CD4-positive, alpha-beta T cell treated with Interleukin-2 at 100 ng/mL for 4 hours (primary cell): ENCODE results near the gene LRRFIP1.
A peak's percentile ranks its signal among the peaks of the same experiment; 100 is the strongest.

Experiments used
- DNase-seq: peaks from one replicate; pipeline ENCODE4 v3.0.0-alpha.2; 2020; ENCODE audit warnings: low spot score

The LRRFIP1 gene

GRCh38 chr2:237724811-237725478 lies 97.6 kb downstream of the LRRFIP1 start:
- no peak for DNase-seq

GRCh38 chr2:237725661-237726060 lies 98.3 kb downstream of the LRRFIP1 start:
- no peak for DNase-seq

GRCh38 chr2:237726401-237726830 lies 99.0 kb downstream of the LRRFIP1 start:
- no peak for DNase-seq

- DNase-seq, result no peak
These were observed 100.0 kb downstream of the LRRFIP1 start for GRCh38 chr2:237727363-237727762.

GRCh38 chr2:237729681-237730475 lies 102.5 kb downstream of the LRRFIP1 start:
- DNase-seq, result no peak

GRCh38 chr2:237731663-237732062 lies 104.3 kb downstream of the LRRFIP1 start:
- DNase-seq, result peak; percentile 67

GRCh38 chr2:237732070-237732469 lies 104.7 kb downstream of the LRRFIP1 start:
- no peak for DNase-seq

- no peak for DNase-seq
These were observed 105.5 kb downstream of the LRRFIP1 start for GRCh38 chr2:237732790-237733381.

- DNase-seq, result no peak
These were observed 106.4 kb downstream of the LRRFIP1 start for GRCh38 chr2:237733677-237734300.

GRCh38 chr2:237734905-237735623 lies 107.7 kb downstream of the LRRFIP1 start:
- DNase-seq, result no peak

GRCh38 chr2:237735798-237736197 lies 108.4 kb downstream of the LRRFIP1 start:
- DNase-seq, result no peak

- DNase-seq, result no peak
These were observed 109.4 kb downstream of the LRRFIP1 start for GRCh38 chr2:237736783-237737182.

GRCh38 chr2:237737196-237737865 lies 109.9 kb downstream of the LRRFIP1 start:
- no peak for DNase-seq

- no peak for DNase-seq
These were observed 110.9 kb downstream of the LRRFIP1 start for GRCh38 chr2:237738255-237738654.

GRCh38 chr2:237739101-237739500 lies 111.7 kb downstream of the LRRFIP1 start:
- no peak for DNase-seq

GRCh38 chr2:237742191-237742590 lies 114.8 kb downstream of the LRRFIP1 start:
- DNase-seq, result no peak

- no peak for DNase-seq
These were observed 115.2 kb downstream of the LRRFIP1 start for GRCh38 chr2:237742614-237743013.

- DNase-seq, result no peak
These were observed 115.6 kb downstream of the LRRFIP1 start for GRCh38 chr2:237743024-237743423.

GRCh38 chr2:237743561-237744269 lies 116.3 kb downstream of the LRRFIP1 start:
- no peak for DNase-seq

- no peak for DNase-seq
These were observed 116.9 kb downstream of the LRRFIP1 start for GRCh38 chr2:237744270-237744612.
